Astrocyte of the spinal cord (primary cell): ENCODE results near the gene CYP4F12.

Experiments
- DNase-seq: peaks from one replicate; pipeline ENCODE4 v3.0.0; 2011; ENCODE audit warnings: low read depth, low spot score
- H3K4me3 ChIP-seq: 2 replicates; pipeline ENCODE4 v1.5.1; 2011; ENCODE audit warnings: low read depth, mild to moderate bottlenecking, low read length, moderate library complexity
- in situ Hi-C: cut with HindIII; loops from 2 replicates; pipeline ENCODE4 v1.10.0; 2017; ENCODE audit warnings: low sequenced_read_pairs
- TF ChIP-seq, protein P1 (sequence below): IDR thresholded peaks from 2 replicates; pipeline ENCODE4 v1.5.1; 2012; ENCODE audit warnings: low read depth, mild to moderate bottlenecking, low read length, inconsistent platforms

The CYP4F12 gene

DNA sequence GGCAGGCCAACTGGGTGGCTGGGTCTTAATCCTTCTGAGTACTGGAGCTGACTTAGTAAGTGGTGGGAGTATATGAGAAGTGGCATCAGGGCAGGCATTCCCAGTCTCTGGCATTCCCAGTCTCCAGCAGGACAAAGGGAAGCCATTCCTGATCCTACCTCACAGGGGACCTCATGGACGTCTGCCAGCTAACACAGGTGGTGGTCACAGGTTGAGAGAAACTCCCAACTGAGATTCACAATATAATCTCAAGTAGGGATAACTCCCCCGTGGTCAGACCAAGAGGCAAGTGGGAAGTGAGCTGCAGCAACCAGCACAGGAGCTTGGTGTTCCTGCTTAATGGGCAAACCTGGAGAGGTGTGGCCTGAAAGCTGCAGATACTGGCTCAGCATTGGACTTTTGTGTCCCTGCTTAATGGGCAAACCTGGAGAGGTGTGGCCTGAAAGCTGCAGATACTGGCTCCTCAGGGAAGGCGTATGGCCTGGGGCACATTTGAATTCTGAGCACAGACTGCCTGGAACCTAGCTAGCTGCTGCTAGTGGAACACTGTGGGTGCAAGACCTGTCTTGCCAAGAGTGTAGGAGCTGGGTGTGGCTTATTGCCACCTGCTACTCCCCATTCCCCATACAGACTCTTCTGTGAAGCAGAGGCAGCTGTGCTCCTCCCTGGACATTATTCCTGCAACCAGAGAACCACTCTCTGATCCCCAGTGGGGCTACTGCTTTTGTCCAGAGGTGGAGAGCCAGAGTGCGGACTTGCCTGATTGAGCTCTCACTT, 29.1 kb downstream of the CYP4F12 start:
- in situ Hi-C loops: no loop called here
- DNase-seq: no peak
- no peak overlapping the region for H3K4me3 ChIP-seq
- TF ChIP-seq, protein P1, sequence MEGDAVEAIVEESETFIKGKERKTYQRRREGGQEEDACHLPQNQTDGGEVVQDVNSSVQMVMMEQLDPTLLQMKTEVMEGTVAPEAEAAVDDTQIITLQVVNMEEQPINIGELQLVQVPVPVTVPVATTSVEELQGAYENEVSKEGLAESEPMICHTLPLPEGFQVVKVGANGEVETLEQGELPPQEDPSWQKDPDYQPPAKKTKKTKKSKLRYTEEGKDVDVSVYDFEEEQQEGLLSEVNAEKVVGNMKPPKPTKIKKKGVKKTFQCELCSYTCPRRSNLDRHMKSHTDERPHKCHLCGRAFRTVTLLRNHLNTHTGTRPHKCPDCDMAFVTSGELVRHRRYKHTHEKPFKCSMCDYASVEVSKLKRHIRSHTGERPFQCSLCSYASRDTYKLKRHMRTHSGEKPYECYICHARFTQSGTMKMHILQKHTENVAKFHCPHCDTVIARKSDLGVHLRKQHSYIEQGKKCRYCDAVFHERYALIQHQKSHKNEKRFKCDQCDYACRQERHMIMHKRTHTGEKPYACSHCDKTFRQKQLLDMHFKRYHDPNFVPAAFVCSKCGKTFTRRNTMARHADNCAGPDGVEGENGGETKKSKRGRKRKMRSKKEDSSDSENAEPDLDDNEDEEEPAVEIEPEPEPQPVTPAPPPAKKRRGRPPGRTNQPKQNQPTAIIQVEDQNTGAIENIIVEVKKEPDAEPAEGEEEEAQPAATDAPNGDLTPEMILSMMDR: no peak

DNA sequence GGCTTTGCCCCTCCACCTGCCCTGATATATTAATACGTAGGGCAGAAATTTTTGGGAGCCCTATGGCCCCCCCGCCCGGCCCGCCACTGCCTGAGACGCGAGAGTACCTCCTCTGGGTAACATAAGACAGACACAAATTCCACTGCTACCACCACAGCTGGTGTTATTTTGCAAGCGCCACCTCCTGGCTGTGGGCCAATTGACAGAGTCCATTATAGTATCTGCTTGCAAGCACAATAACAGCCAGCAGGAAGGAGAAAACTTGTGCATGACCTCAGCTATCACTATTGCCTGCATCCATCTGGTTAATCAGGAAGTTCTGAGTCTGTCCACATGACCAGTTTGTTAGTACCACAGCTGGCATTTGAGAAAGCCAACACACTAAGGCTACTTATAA, 29.6 kb downstream of the CYP4F12 start:
- H3K4me3 ChIP-seq: no peak overlapping the region
- DNase-seq: no peak

DNA sequence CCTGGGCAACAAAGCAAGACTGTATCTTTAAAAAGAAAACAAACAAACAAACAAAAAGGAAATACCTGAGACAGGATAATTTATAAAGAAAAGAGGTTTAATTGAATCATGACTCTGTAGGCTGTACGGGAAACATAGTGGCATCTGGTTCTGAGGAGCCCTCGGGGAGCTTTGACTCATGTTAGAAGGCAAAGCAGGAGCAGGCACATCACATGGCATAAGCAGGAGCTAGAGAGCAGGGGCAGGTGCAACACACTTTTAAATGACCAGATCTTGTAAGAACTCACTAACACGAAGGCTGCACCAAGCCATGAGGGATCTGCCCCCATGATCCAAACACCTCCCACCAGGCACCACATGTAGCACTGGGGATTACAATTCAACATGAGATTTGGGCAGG, 41.8 kb downstream of the CYP4F12 start:
- in situ Hi-C loops: no loop called here

More for the DNA sequence above, 29.6 kb downstream of the CYP4F12 start:
- TF ChIP-seq, protein P1: no peak
- in situ Hi-C loops: no loop called here

DNA sequence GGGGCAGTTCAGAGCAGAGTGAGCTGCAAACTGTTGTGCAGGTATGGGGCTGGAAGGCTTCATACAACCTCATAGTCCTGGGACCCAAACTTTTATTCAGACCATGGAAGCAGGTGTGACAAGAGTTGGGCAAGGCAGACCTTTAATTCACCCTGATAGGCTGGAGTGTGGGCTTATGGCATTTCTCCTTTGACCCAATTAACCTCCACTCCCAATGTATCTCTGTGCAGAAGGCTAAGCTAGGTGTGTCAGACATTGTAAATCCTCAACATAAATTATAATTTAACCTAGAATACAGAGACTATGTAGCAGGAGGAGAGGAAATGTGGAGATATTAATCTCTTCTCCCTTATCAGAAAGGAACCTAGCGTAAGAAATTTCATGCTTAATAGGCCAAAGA, 42.8 kb downstream of the CYP4F12 start:
- TF ChIP-seq, protein P1: no peak
- no peak for DNase-seq
- H3K4me3 ChIP-seq: no peak overlapping the region
- in situ Hi-C loops: no loop called here

More for the DNA sequence above, 41.8 kb downstream of the CYP4F12 start:
- TF ChIP-seq, protein P1: no peak
- no peak overlapping the region for H3K4me3 ChIP-seq
- DNase-seq: no peak

DNA sequence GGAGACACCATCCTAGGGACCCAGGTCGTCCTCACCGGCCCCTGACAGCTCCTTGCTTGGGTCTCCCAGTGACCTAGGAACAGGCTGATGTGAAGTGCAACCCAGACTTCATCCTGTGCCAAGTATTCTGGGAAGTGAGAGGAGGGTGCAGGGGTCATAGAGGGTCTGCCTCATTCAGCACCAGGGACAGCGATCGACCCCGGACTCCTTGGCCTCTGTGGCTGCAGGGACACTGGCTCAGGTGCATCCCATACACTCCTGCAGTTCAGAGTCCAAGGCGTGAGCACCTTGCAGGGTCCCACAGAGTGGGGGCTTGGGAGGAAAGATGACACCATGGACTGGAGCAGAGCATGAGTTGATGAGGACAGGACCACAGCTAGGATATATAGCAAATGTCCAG, 44.9 kb downstream of the CYP4F12 start:
- TF ChIP-seq, protein P1: no peak
- in situ Hi-C loops: no loop called here
- DNase-seq: no peak
- no peak overlapping the region for H3K4me3 ChIP-seq

DNA sequence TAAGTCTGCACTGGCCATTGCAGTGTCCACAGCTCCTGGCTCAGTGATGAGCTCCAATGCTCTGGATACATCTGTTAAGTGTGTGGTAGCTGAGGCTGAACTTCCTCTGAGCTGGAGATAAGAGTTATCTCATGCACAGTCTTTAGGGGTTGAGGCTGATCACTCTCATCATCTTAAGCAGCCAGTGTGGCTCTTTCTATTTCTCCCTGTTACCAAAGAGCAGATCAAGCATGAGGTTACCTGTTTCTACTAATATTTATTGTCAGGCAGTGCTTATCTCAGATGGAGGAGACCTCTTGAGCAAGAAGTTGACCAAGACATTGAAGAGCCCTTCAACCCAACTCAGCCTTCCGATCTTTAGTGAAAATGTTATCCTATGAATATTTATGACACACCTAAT, 48.4 kb downstream of the CYP4F12 start:
- TF ChIP-seq, protein P1: no peak
- in situ Hi-C loops: no loop called here
- H3K4me3 ChIP-seq: no peak overlapping the region

More for the DNA sequence above, 48.4 kb downstream of the CYP4F12 start:
- DNase-seq: no peak
